HepG2 (cell line): Measurements from ENCODE around the gene FAM229B. TPM values are rescaled to one million over a fixed set of nuclear protein-coding genes. Genes with fewer than 3 reads are reported as not detected.
"Not testable (repeated sequence)": the region's sequence is repeated elsewhere in the genome, so short reads cannot be mapped to it uniquely, and the experiment has no call there.

Source experiments
- ATAC-seq: fragments of 200-7000 bp; cut with Tn5 transposase; 3 replicates; pipeline ENCODE4 v1.9.1; 2020; ENCODE audit warnings: mild to moderate bottlenecking, moderate library complexity
- BruUV-seq: library from RNA; stranded (reverse); fragments of 400-500 nt; replicated peaks from 2 replicates; lab custom pipeline; 2021; lab: Mats Ljungman, UMichigan
- CTCF ChIA-PET: fragments of 300-600 bp; formaldehyde crosslinking; extraction: SDS; loops from one replicate; lab custom pipeline; 2021; ENCODE audit warnings: low total read pairs, inconsistent platforms, low intra/inter-chr PET ratio; lab: Yijun Ruan, JAX
- POLR2A ChIA-PET: fragments of 350-600 bp; sonication (Branson Sonifier 250); formaldehyde crosslinking; loops from one replicate; lab custom pipeline; 2020; ENCODE audit warnings: antibody characterized with exemption, inconsistent platforms; lab: Yijun Ruan, JAX
- DNase-seq: peaks from one replicate; pipeline ENCODE4 v3.0.0-alpha.2; 2015; ENCODE audit warnings: low spot score
- FAIRE-seq: peaks from 3 replicates; lab custom pipeline; 2011; peaks lifted over from hg19 to GRCh38; lab: Jason Lieb, UNC
- H2AFZ ChIP-seq: one replicate; pipeline ENCODE4 v1.6.1; 2011; ENCODE audit warnings: low read length, inconsistent platforms
- H3K27ac ChIP-seq: fragments of 300-600 bp; 3 replicates; pipeline ENCODE4 v1.8.0; 2011; ENCODE audit warnings: mixed run types, mild to moderate bottlenecking, mixed read lengths, low read length, inconsistent platforms; ENCODE audit not compliant: insufficient read depth; ENCODE audit errors: extremely low read length
- H3K27me3 ChIP-seq, 2 experiments: fragments of 200-600 bp in 1 of 2; 2 replicates in 1 of 2; 3 replicates in 1 of 2; pipeline versions ENCODE4 v1.6.0 to v1.8.0; 2011; ENCODE audit warnings: low read length in 2 of 2, mild to moderate bottlenecking in 2 of 2, moderate library complexity in 2 of 2, inconsistent platforms in 1 of 2; ENCODE audit not compliant: insufficient read depth in 2 of 2, control insufficient read depth in 1 of 2
- H3K36me3 ChIP-seq, 2 experiments: fragments of 200-600 bp in 1 of 2; replicated peaks in 1 of 2; 2 replicates in 1 of 2; 3 replicates in 1 of 2; pipeline versions ENCODE4 v1.5.1 to v1.8.0; 2011; ENCODE audit warnings: low read length in 2 of 2, inconsistent platforms in 1 of 2; ENCODE audit not compliant: insufficient read depth in 2 of 2, control insufficient read depth in 1 of 2
- H3K4me1 ChIP-seq: 2 replicates; pipeline ENCODE4 v1.5.1; 2012; ENCODE audit warnings: low read length, inconsistent platforms; ENCODE audit not compliant: insufficient read depth
- H3K4me2 ChIP-seq: 2 replicates; pipeline ENCODE4 v1.6.0; 2011; ENCODE audit warnings: low read depth, low read length, inconsistent platforms
- H3K4me3 ChIP-seq, 3 experiments: fragments of 200-600 bp in 1 of 3; sonication (generic), shearing (Covaris generic) in 1 of 3; replicated peaks in 1 of 3; 2 replicates each; pipeline ENCODE4 v1.5.1; 2011 to 2016; ENCODE audit warnings: low read length in 3 of 3, inconsistent platforms in 2 of 3, low read depth in 2 of 3, mild to moderate bottlenecking in 2 of 3, control low read depth in 1 of 3, mixed read lengths in 1 of 3; ENCODE audit not compliant: insufficient read depth in 1 of 3
- H3K79me2 ChIP-seq: one replicate; pipeline ENCODE4 v1.6.1; 2011; ENCODE audit warnings: low read length, inconsistent platforms; ENCODE audit not compliant: insufficient read depth
- H3K9ac ChIP-seq: 2 replicates; pipeline ENCODE4 v1.6.0; 2011; ENCODE audit warnings: mild to moderate bottlenecking, low read depth, low read length, inconsistent platforms; ENCODE audit not compliant: insufficient read depth
- H3K9me3 ChIP-seq: 2 replicates; pipeline ENCODE4 v1.5.1; 2012; ENCODE audit warnings: mild to moderate bottlenecking, low read length
- H4K20me1 ChIP-seq: 2 replicates; pipeline ENCODE4 v1.6.0; 2011; ENCODE audit warnings: inconsistent platforms, mild to moderate bottlenecking, low read length, moderate library complexity; ENCODE audit not compliant: insufficient read depth
- ISX ChIP-seq: sonication (generic); formaldehyde crosslinking; conservative IDR thresholded peaks from 2 replicates; pipeline ENCODE4 v1.5.0; 2020; ENCODE audit warnings: missing genetic modification reagents
- MBD4 ChIP-seq: IDR thresholded peaks from 2 replicates; pipeline ENCODE4 v1.6.1; 2012; ENCODE audit warnings: low read length, inconsistent platforms, borderline replicate concordance
- MTF2 ChIP-seq: sonication (generic); formaldehyde crosslinking; IDR thresholded peaks from 2 replicates; pipeline ENCODE4 v1.5.0; 2020; ENCODE audit warnings: missing genetic modification reagents, borderline replicate concordance
- SMARCE1 ChIP-seq: fragments of 450-650 bp; IDR thresholded peaks from 2 replicates; pipeline ENCODE4 v1.6.1; 2017; ENCODE audit warnings: borderline replicate concordance
- ZBTB37 ChIP-seq: sonication (generic); formaldehyde crosslinking; IDR thresholded peaks from 2 replicates; pipeline ENCODE4 v1.4.0; 2020; ENCODE audit warnings: mild to moderate bottlenecking, missing genetic modification reagents
- ZFP36L1 ChIP-seq: sonication (generic); formaldehyde crosslinking; IDR thresholded peaks from 2 replicates; pipeline ENCODE4 v1.8.0; 2022; ENCODE audit warnings: mild to moderate bottlenecking, missing genetic modification reagents, moderate library complexity
- ZNF207 ChIP-seq: fragments of 450-650 bp; IDR thresholded peaks from 2 replicates; pipeline ENCODE4 v1.6.1; 2016; ENCODE audit warnings: antibody characterized with exemption, borderline replicate concordance
- ZNF530 ChIP-seq: sonication (generic); formaldehyde crosslinking; IDR thresholded peaks from 2 replicates; pipeline ENCODE4 v1.5.0; 2020; ENCODE audit warnings: low read depth, mild to moderate bottlenecking, missing genetic modification reagents
- ZNF7 ChIP-seq: IDR thresholded peaks from 2 replicates; pipeline ENCODE4 v1.6.1; 2016; ENCODE audit warnings: missing biosample characterization, missing genetic modification reagents
- WGBS: methylation state at CpG from one replicate; pipeline ENCODE4 v1.1.6; 2017; ENCODE audit warnings: low lambda C conversion rate; 5-methylcytosine and 5-hydroxymethylcytosine counted together
- in situ Hi-C: cut with HindIII; loops from 2 replicates; pipeline ENCODE4 v1.10.0; 2017; ENCODE audit warnings: low pct_unique_long_range_greater_than_20kb; ENCODE audit not compliant: extremely low pct_ligation_motif_present
- intact Hi-C: fragments of 100-400 bp; cut with micrococcal nuclease; formaldehyde crosslinking; loops from one replicate; pipeline ENCODE4 v1.10.0; 2022; ENCODE audit not compliant: unreplicated experiment
- polyA plus RNA-seq, 8 experiments: library from polyadenylated mRNA; depleted of rRNA in 3 of 8; stranded (reverse) in 7 of 8; unstranded in 1 of 8; fragments of >200 nt; fragmentation: Illumina TruSeq in 4 of 8; extraction: Trizol in 4 of 8; gene quantifications; 2 replicates each; pipeline versions ENCODE4 v1.2.1 to v1.2.3, GENCODE V29; 2011 to 2016; ENCODE audit warnings: low read depth in 4 of 8, missing spikeins in 1 of 8, mixed read lengths in 1 of 8; ENCODE audit not compliant: insufficient read depth in 1 of 8
- total RNA-seq, 5 experiments: library from RNA; depleted of rRNA; stranded (reverse); fragments of >200 nt; fragmentation: Illumina TruSeq; extraction: Trizol; gene quantifications; 2 replicates each; pipeline ENCODE4 v1.2.3, GENCODE V29; 2016; ENCODE audit warnings: low read depth in 1 of 5

Gene FAM229B
- total and polyA plus RNA-seq, 2 of the 13 experiments (the other 11 are each of a cell fraction or from before 2014, with no cell fraction given) = 11.3 to 19.5 TPM

DNA sequence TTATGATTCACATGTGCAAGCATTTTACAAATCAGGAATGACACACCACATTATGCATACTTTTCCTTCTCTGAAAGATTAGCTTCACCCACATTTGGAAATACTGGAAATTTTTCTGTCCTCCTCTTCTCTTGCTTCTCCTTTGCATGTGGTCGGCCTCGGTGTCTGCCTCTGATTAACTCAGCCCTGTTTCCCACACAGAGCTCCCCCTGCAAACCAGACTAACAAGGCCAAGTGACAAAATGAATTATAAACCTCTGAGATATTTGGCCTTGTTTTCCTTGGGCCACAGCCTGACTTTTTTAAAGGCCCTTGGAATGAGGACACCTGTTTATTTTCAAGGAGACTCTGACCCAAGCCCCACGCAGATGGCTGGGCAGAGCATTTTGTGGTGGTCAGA, 42.5 kb upstream of the FAM229B start:
- 33% methylated on average over 3 of the region's 3 CpGs for WGBS
- H2AFZ ChIP-seq = no peak overlapping the region
- peaks cover 12% of the 10 kb centered on the region; the same call in 1 of the 2 replicates for H3K4me1 ChIP-seq
- no peaks in the 10 kb centered on the region for H3K9me3 ChIP-seq
- no peak for ATAC-seq
- intact Hi-C loops = no loop called here
- no peak overlapping the region for H3K4me3 ChIP-seq
- DNase-seq = no peak
- no peak overlapping the region for H3K4me2 ChIP-seq
- no peak overlapping the region for H3K9ac ChIP-seq
- H3K79me2 ChIP-seq = no peaks in the 10 kb centered on the region
- ChIA-PET POLR2A (no interaction called here), CTCF (interaction anchor here (2.5 to 2.8 kb wide), 2 partner anchors 34 to 335 kb away, joined by 12 to 35 read pairs; no protein-coding TSS in a partner anchor)
- H3K36me3 ChIP-seq = no peaks in the 10 kb centered on the region
- BruUV-seq = no TSS peak
- in situ Hi-C loops = no loop called here
- no peaks in the 10 kb centered on the region; a peak in 1 of 5 replicates for H3K27me3 ChIP-seq
- FAIRE-seq = no peak
- no peak overlapping the region for H3K27ac ChIP-seq
- no peak for TF ChIP-seq ZFP36L1 (CRISPR knock-in tag)
- TF ChIP-seq ZNF530 = no peak
- no peak for TF ChIP-seq ISX
- TF ChIP-seq MTF2 (CRISPR knock-in tag) = no peak
- no peak for TF ChIP-seq MBD4
- TF ChIP-seq SMARCE1 = no peak
- no peak for TF ChIP-seq ZBTB37
- TF ChIP-seq ZNF7 (CRISPR knock-in tag) = no peak
- no peak for TF ChIP-seq ZNF207
- no peaks in the 10 kb centered on the region for H4K20me1 ChIP-seq

DNA sequence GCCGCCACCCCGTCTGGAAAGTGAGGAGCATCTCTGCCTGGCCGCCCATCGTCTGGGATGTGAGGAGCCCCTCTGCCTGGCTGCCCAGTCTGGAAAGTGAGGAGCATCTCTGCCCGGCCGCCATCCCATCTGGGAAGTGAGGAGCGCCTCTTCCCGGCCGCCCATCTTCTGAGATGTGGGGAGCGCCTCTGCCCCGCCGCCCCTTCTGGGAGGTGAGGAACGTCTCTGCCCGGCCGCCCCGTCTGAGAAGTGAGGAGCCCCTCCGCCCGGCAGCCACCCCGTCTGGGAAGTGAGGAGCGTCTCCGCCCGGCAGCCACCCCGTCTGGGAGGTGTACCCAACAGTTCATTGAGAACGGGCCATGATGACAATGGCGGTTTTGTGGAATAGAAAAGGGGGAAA, 39.9 kb upstream of the FAM229B start:
- H3K4me2 ChIP-seq, CTCF ChIA-PET, H3K4me3 ChIP-seq, H4K20me1 ChIP-seq, H2AFZ ChIP-seq, BruUV-seq, H3K79me2 ChIP-seq, H3K27me3 ChIP-seq, H3K9ac ChIP-seq, FAIRE-seq, in situ Hi-C loops, H3K36me3 ChIP-seq, H3K9me3 ChIP-seq, ATAC-seq, intact Hi-C loops, H3K27ac ChIP-seq, POLR2A ChIA-PET, DNase-seq: not testable (repeated sequence)
- WGBS = 71% methylated on average over 14 of the region's 25 CpGs
- peaks cover 12% of the 10 kb centered on the region; the same call in 1 of the 2 replicates for H3K4me1 ChIP-seq
